Neural cell (in vitro differentiated cells): ENCODE results near the gene UACA. TPM values are rescaled to one million over a fixed set of nuclear protein-coding genes. Genes with fewer than 3 reads are reported as not detected.
"Not testable (repeated sequence)": the region's sequence is repeated elsewhere in the genome, so short reads cannot be mapped to it uniquely, and the experiment has no call there.

Source experiments
- H2AFZ ChIP-seq: fragments of 200-600, 300-800 bp; sonication (generic), shearing (Covaris generic); 2 replicates; pipeline ENCODE4 v1.6.0; 2014; ENCODE audit warnings: low read depth, mild to moderate bottlenecking, antibody characterized with exemption, low read length, moderate library complexity
- H3F3A ChIP-seq: fragments of 200-600 bp; shearing (Covaris generic); 2 replicates; pipeline ENCODE4 v1.6.1; 2016; ENCODE audit warnings: mild to moderate bottlenecking, moderate library complexity, mixed read lengths, antibody characterized with exemption, low read length; ENCODE audit not compliant: insufficient read depth, poor library complexity, severe bottlenecking
- H3K27ac ChIP-seq: fragments of 200-600, 300-800 bp; sonication (generic), shearing (Covaris generic); 2 replicates; pipeline ENCODE4 v1.5.1; 2014; ENCODE audit warnings: mild to moderate bottlenecking, low read length, moderate library complexity
- H3K27me3 ChIP-seq: fragments of 300-800, 200-600 bp; sonication (generic), shearing (Covaris generic); 2 replicates; pipeline ENCODE4 v1.6.0; 2014; ENCODE audit warnings: mild to moderate bottlenecking, low read depth, low read length, moderate library complexity; ENCODE audit not compliant: insufficient read depth
- H3K36me3 ChIP-seq: fragments of 300-800, 200-600 bp; sonication (generic), shearing (Covaris generic); 2 replicates; pipeline ENCODE4 v1.5.1; 2014; ENCODE audit warnings: mild to moderate bottlenecking, antibody characterized with exemption, low read length, moderate library complexity; ENCODE audit not compliant: insufficient read depth
- H3K4me2 ChIP-seq: fragments of 300-800, 200-600 bp; sonication (generic), shearing (Covaris generic); 2 replicates; pipeline ENCODE4 v1.6.0; 2014; ENCODE audit warnings: mild to moderate bottlenecking, low read length
- H3K4me3 ChIP-seq: fragments of 300-800, 200-600 bp; sonication (generic), shearing (Covaris generic); 2 replicates; pipeline ENCODE4 v1.5.1; 2014; ENCODE audit warnings: mild to moderate bottlenecking, low read length, moderate library complexity
- H3K79me2 ChIP-seq: fragments of 200-600 bp; shearing (Covaris generic); replicated peaks from 2 replicates; pipeline ENCODE4 v1.6.0; 2014; ENCODE audit warnings: mild to moderate bottlenecking, low read length, moderate library complexity; ENCODE audit not compliant: insufficient read depth
- H3K9ac ChIP-seq: fragments of 300-800, 200-600 bp; sonication (generic), shearing (Covaris generic); 2 replicates; pipeline ENCODE4 v1.6.1; 2016; ENCODE audit warnings: mild to moderate bottlenecking, low read length, mixed read lengths
- H3K9me2 ChIP-seq: fragments of 200-600 bp; shearing (Covaris generic); 2 replicates; pipeline ENCODE4 v1.6.1; 2016; ENCODE audit warnings: mild to moderate bottlenecking, low read length, mixed read lengths; ENCODE audit not compliant: insufficient read depth
- H3K9me3 ChIP-seq: fragments of 200-600, 300-800 bp; sonication (generic), shearing (Covaris generic); 2 replicates; pipeline ENCODE4 v1.6.1; 2016; ENCODE audit warnings: mild to moderate bottlenecking, mixed run types, low read length, moderate library complexity, mixed read lengths
- H4K20me1 ChIP-seq: fragments of 200-600 bp; shearing (Covaris generic); 2 replicates; pipeline ENCODE4 v1.6.1; 2016; ENCODE audit warnings: mild to moderate bottlenecking, mixed run types; ENCODE audit not compliant: insufficient read depth
- EP300 ChIP-seq: fragments of 450-650 bp; conservative IDR thresholded peaks from 2 replicates; pipeline ENCODE4 v1.6.1; 2014; ENCODE audit warnings: antibody characterized with exemption, mild to moderate bottlenecking, moderate library complexity; ENCODE audit not compliant: poor library complexity, severe bottlenecking
- EZH2 ChIP-seq: fragments of 200-600, 300-800 bp; shearing (Covaris generic), sonication (generic); IDR thresholded peaks from 2 replicates; pipeline ENCODE4 v1.6.1; 2014; ENCODE audit warnings: antibody characterized with exemption, low read length, borderline replicate concordance, mild to moderate bottlenecking; ENCODE audit not compliant: insufficient read depth, poor library complexity, severe bottlenecking
- MXI1 ChIP-seq: fragments of 450-650 bp; conservative IDR thresholded peaks from 2 replicates; pipeline ENCODE4 v1.6.1; 2014; ENCODE audit warnings: antibody characterized with exemption, mild to moderate bottlenecking; ENCODE audit not compliant: poor library complexity, severe bottlenecking
- POLR2AphosphoS5 ChIP-seq: IDR thresholded peaks from 2 replicates; pipeline ENCODE4 v1.6.1; 2012
- RAD21 ChIP-seq: fragments of 450-650 bp; conservative IDR thresholded peaks from 2 replicates; pipeline ENCODE4 v1.6.1; 2014; ENCODE audit warnings: antibody characterized with exemption, mild to moderate bottlenecking, moderate library complexity
- SMC3 ChIP-seq: fragments of 450-650 bp; conservative IDR thresholded peaks from 2 replicates; pipeline ENCODE4 v1.6.1; 2014; ENCODE audit warnings: antibody characterized with exemption, mild to moderate bottlenecking, moderate library complexity; ENCODE audit not compliant: poor library complexity
- TAF1 ChIP-seq: IDR thresholded peaks from 2 replicates; pipeline ENCODE4 v1.6.1; 2012; ENCODE audit warnings: low read depth
- polyA plus RNA-seq: library from polyadenylated mRNA; depleted of rRNA; stranded (reverse); fragments of >200 nt; gene quantifications from 2 replicates; pipeline ENCODE4 v1.2.3, GENCODE V29; 2014
- TF ChIP-seq, protein P1 (sequence below): IDR thresholded peaks from 2 replicates; pipeline ENCODE4 v1.6.1; 2012; ENCODE audit warnings: borderline replicate concordance
- TF ChIP-seq, protein P2 (sequence below): fragments of 450-650 bp; IDR thresholded peaks from 2 replicates; pipeline ENCODE4 v1.5.1; 2014; ENCODE audit warnings: antibody characterized with exemption, mild to moderate bottlenecking, moderate library complexity; ENCODE audit not compliant: poor library complexity, severe bottlenecking

The UACA gene
- polyA plus RNA-seq, 1 donor from 2014 or later, result 0.10 TPM

- Histone ChIP-seq H3K27ac (no peak overlapping the region), H2AFZ (no peak overlapping the region), H3K9ac (no peak overlapping the region), H3K79me2 (no peaks in the 10 kb centered on the region), H3K9me3 (no peaks in the 10 kb centered on the region), H3K36me3 (no peaks in the 10 kb centered on the region), H3K27me3 (no peaks in the 10 kb centered on the region), H3K4me2 (no peak overlapping the region), H3K4me3 (no peak overlapping the region), H3F3A (no peaks in the 10 kb centered on the region), H3K9me2 (no peaks in the 10 kb centered on the region), H4K20me1 (no peaks in the 10 kb centered on the region)
- no peak for TF ChIP-seq SMC3
- TF ChIP-seq, protein P1, sequence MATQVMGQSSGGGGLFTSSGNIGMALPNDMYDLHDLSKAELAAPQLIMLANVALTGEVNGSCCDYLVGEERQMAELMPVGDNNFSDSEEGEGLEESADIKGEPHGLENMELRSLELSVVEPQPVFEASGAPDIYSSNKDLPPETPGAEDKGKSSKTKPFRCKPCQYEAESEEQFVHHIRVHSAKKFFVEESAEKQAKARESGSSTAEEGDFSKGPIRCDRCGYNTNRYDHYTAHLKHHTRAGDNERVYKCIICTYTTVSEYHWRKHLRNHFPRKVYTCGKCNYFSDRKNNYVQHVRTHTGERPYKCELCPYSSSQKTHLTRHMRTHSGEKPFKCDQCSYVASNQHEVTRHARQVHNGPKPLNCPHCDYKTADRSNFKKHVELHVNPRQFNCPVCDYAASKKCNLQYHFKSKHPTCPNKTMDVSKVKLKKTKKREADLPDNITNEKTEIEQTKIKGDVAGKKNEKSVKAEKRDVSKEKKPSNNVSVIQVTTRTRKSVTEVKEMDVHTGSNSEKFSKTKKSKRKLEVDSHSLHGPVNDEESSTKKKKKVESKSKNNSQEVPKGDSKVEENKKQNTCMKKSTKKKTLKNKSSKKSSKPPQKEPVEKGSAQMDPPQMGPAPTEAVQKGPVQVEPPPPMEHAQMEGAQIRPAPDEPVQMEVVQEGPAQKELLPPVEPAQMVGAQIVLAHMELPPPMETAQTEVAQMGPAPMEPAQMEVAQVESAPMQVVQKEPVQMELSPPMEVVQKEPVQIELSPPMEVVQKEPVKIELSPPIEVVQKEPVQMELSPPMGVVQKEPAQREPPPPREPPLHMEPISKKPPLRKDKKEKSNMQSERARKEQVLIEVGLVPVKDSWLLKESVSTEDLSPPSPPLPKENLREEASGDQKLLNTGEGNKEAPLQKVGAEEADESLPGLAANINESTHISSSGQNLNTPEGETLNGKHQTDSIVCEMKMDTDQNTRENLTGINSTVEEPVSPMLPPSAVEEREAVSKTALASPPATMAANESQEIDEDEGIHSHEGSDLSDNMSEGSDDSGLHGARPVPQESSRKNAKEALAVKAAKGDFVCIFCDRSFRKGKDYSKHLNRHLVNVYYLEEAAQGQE, result no peak
- TF ChIP-seq MXI1, result no peak
- TF ChIP-seq EZH2, result no peak
- TF ChIP-seq EP300, result no peak
- no peak for TF ChIP-seq POLR2AphosphoS5
- TF ChIP-seq RAD21, result no peak
- TF ChIP-seq, protein P2, sequence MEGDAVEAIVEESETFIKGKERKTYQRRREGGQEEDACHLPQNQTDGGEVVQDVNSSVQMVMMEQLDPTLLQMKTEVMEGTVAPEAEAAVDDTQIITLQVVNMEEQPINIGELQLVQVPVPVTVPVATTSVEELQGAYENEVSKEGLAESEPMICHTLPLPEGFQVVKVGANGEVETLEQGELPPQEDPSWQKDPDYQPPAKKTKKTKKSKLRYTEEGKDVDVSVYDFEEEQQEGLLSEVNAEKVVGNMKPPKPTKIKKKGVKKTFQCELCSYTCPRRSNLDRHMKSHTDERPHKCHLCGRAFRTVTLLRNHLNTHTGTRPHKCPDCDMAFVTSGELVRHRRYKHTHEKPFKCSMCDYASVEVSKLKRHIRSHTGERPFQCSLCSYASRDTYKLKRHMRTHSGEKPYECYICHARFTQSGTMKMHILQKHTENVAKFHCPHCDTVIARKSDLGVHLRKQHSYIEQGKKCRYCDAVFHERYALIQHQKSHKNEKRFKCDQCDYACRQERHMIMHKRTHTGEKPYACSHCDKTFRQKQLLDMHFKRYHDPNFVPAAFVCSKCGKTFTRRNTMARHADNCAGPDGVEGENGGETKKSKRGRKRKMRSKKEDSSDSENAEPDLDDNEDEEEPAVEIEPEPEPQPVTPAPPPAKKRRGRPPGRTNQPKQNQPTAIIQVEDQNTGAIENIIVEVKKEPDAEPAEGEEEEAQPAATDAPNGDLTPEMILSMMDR, result no peak
- TF ChIP-seq TAF1, result no peak
Observed at GRCh38 chr15:70617911-70618287, 145.5 kb downstream of the UACA start.

GRCh38 chr15:70617076-70617910 lies 146.1 kb downstream of the UACA start:
- no peak overlapping the region for H2AFZ ChIP-seq
- H4K20me1 ChIP-seq, result no peaks in the 10 kb centered on the region
- no peak overlapping the region for H3K4me2 ChIP-seq
- H3K4me3 ChIP-seq, result no peak overlapping the region
- H3F3A ChIP-seq, result no peaks in the 10 kb centered on the region
- no peak overlapping the region for H3K27ac ChIP-seq
- H3K9ac ChIP-seq, result no peak overlapping the region
- TF ChIP-seq POLR2AphosphoS5 (no peak), SMC3 (no peak), EZH2 (no peak), EP300 (no peak), TAF1 (no peak), MXI1 (no peak), RAD21 (no peak)
- TF ChIP-seq, protein P2, result no peak
- TF ChIP-seq, protein P1, result no peak
- no peaks in the 10 kb centered on the region for H3K79me2 ChIP-seq
- H3K9me2 ChIP-seq, result no peaks in the 10 kb centered on the region
- H3K36me3 ChIP-seq, result no peaks in the 10 kb centered on the region
- H3K9me3 ChIP-seq, result no peaks in the 10 kb centered on the region
- H3K27me3 ChIP-seq, result no peaks in the 10 kb centered on the region

GRCh38 chr15:70616311-70616756 lies 147.0 kb downstream of the UACA start:
- H3K27ac ChIP-seq, H4K20me1 ChIP-seq, H2AFZ ChIP-seq, H3K79me2 ChIP-seq, H3K27me3 ChIP-seq, H3K4me3 ChIP-seq, H3K36me3 ChIP-seq, H3F3A ChIP-seq, H3K4me2 ChIP-seq, H3K9ac ChIP-seq, H3K9me2 ChIP-seq, H3K9me3 ChIP-seq: not testable (repeated sequence)
